ENCODE results near the gene FOS. TPM values are rescaled to one million over a fixed set of nuclear protein-coding genes. Genes with fewer than 3 reads are reported as not detected.

Gene FOS
- total RNA-seq, 1 experiment from 2014 or later: 23.9 TPM

DNA sequence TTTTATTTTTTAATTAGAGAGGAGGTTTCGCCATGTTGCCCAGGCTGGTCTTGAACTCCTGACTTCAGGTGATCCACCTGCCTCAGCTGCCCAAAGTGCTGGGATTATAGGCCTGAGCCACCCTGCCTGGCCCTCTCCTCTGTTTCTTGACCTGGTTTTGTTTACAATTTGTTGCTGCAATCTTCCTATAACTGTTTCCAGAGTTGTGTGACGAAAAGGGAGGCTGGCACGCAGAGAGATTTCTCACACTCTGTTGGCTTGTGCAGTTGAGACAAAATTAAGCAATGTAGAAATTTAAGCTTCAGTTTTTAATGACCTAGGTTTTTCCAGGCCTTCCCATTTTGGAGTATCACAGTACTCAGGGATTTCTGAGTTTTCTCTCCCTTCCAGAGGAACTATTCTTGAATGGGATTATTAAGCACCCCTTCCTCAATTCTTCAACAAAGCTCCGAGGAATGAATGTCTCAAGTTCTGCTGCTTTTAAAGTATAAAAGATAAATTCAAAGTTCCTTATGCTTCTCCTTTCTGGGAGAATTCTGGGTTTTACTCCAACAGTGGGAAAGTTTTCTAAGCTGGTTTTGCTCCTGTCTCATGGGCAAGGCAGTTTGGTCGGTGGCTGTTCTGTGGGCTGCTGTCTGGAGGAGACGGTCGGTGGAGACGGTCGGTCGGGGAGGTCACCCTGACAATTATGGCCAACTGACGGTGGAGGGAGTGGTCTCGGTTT lies 20.4 kb upstream of the FOS start:
- TF ChIP-seq FOXJ3 (CRISPR knock-in tag; IDR thresholded peaks at IDR 0.05; ENCODE audit: borderline replicate concordance) (no peak), ZNF219 (CRISPR knock-in tag; IDR thresholded peaks at IDR 0.05; ENCODE audit: borderline replicate concordance) (no peak), SOX15 (CRISPR knock-in tag; IDR thresholded peaks at IDR 0.05) (no peak)
- TF ChIP-seq, protein P1, sequence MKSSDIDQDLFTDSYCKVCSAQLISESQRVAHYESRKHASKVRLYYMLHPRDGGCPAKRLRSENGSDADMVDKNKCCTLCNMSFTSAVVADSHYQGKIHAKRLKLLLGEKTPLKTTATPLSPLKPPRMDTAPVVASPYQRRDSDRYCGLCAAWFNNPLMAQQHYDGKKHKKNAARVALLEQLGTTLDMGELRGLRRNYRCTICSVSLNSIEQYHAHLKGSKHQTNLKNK (CRISPR knock-in tag; IDR thresholded peaks at IDR 0.05): no peak
- TF ChIP-seq, protein P2, sequence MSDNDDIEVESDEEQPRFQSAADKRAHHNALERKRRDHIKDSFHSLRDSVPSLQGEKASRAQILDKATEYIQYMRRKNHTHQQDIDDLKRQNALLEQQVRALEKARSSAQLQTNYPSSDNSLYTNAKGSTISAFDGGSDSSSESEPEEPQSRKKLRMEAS (CRISPR knock-in tag; IDR thresholded peaks at IDR 0.05): no peak
- TF ChIP-seq, protein P3, sequence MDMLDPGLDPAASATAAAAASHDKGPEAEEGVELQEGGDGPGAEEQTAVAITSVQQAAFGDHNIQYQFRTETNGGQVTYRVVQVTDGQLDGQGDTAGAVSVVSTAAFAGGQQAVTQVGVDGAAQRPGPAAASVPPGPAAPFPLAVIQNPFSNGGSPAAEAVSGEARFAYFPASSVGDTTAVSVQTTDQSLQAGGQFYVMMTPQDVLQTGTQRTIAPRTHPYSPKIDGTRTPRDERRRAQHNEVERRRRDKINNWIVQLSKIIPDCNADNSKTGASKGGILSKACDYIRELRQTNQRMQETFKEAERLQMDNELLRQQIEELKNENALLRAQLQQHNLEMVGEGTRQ (CRISPR knock-in tag; IDR thresholded peaks at IDR 0.05): no peak
- TF ChIP-seq, protein P4, sequence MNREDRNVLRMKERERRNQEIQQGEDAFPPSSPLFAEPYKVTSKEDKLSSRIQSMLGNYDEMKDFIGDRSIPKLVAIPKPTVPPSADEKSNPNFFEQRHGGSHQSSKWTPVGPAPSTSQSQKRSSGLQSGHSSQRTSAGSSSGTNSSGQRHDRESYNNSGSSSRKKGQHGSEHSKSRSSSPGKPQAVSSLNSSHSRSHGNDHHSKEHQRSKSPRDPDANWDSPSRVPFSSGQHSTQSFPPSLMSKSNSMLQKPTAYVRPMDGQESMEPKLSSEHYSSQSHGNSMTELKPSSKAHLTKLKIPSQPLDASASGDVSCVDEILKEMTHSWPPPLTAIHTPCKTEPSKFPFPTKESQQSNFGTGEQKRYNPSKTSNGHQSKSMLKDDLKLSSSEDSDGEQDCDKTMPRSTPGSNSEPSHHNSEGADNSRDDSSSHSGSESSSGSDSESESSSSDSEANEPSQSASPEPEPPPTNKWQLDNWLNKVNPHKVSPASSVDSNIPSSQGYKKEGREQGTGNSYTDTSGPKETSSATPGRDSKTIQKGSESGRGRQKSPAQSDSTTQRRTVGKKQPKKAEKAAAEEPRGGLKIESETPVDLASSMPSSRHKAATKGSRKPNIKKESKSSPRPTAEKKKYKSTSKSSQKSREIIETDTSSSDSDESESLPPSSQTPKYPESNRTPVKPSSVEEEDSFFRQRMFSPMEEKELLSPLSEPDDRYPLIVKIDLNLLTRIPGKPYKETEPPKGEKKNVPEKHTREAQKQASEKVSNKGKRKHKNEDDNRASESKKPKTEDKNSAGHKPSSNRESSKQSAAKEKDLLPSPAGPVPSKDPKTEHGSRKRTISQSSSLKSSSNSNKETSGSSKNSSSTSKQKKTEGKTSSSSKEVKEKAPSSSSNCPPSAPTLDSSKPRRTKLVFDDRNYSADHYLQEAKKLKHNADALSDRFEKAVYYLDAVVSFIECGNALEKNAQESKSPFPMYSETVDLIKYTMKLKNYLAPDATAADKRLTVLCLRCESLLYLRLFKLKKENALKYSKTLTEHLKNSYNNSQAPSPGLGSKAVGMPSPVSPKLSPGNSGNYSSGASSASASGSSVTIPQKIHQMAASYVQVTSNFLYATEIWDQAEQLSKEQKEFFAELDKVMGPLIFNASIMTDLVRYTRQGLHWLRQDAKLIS (CRISPR knock-in tag; IDR thresholded peaks at IDR 0.05; ENCODE audit: borderline replicate concordance): no peak
- Mint-ChIP-seq H3K4me1 (peaks cover 34% of the 10 kb centered on the region), H3K4me3 (peak overlapping the region; percentile 94), H3K9me3 (no peaks in the 10 kb centered on the region), H3K27ac (peak overlapping the region; percentile 99), H3K27me3 (ENCODE audit: low read depth) (peaks cover 3% of the 10 kb centered on the region; the same call in 1 of the 2 replicates), H3K36me3 (no peaks in the 10 kb centered on the region)
- POLR2A ChIA-PET: interaction anchor here (0.6 to 1.9 kb wide), 9 partner anchors 9 to 189 kb away, joined by 3 to 35 read pairs (median 6); partner anchors contain the start of genes FOS, NEK9 and ZC2HC1C
- DNase-seq (ENCODE audit: low spot score) (no peak), ATAC-seq (peak; percentile 57)
- CTCF ChIA-PET: interaction anchor here (0.6 to 1.8 kb wide), 8 partner anchors 10 to 126 kb away, joined by 3 to 8 read pairs (median 5); no protein-coding TSS in a partner anchor

DNA sequence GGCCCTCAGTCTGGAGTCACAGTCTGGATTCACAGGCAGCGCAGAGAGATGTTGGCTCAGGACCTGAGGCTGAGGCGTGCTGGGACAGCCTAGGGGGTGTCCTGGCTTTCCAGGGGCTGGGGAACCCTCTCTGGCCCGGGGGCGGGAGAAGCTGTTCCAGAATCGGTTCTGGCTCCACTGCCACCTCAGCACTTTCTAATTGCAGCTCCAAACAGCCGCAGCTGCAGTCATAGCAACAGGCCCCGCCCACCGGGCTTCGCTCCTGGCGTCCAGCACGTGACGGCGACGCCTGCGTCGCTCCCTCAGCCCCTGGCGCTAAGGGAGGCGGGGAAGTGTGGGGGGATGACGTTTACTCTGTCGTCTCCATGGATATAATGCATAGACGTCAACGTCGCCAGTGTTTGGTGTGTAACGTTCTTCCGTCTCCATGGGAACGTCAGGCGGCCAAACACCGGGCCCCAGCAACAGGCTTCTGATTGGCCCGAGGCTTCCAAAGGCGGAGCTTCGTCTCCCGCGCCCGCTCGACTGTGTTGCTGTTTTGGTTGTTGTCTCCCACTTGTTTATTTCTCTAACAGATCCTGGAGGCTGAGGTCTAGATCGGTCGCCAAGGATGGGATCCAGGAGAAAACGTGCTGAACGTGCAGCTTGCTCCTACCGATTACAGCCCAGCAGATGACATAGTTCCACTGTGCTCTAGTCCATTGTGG lies 19.7 kb upstream of the FOS start:
- Mint-ChIP-seq H3K27ac (peak overlapping the region; percentile 100), H3K9me3 (no peaks in the 10 kb centered on the region), H3K27me3 (ENCODE audit: low read depth) (peaks cover 3% of the 10 kb centered on the region; the same call in 1 of the 2 replicates), H3K36me3 (no peaks in the 10 kb centered on the region), H3K4me3 (peak overlapping the region; percentile 94), H3K4me1 (peaks cover 34% of the 10 kb centered on the region)
- ATAC-seq (peak; percentile 93), DNase-seq (ENCODE audit: low spot score) (peak; percentile 100)
- CTCF ChIA-PET: interaction anchor here (0.5 to 1.8 kb wide), 16 partner anchors 8 to 532 kb away, joined by 3 to 8 read pairs (median 3); partner anchors contain the start of gene PROX2
- POLR2A ChIA-PET: interaction anchor here (0.6 to 1.9 kb wide), 13 partner anchors 8 to 190 kb away, joined by 3 to 35 read pairs (median 6); partner anchors contain the start of genes FOS, NEK9 and ZC2HC1C
- TF ChIP-seq NFE2L1 (CRISPR knock-in tag; IDR thresholded peaks at IDR 0.05): peak; percentile 55; the same call in 1 of the 2 replicates
- TF ChIP-seq, protein P5, sequence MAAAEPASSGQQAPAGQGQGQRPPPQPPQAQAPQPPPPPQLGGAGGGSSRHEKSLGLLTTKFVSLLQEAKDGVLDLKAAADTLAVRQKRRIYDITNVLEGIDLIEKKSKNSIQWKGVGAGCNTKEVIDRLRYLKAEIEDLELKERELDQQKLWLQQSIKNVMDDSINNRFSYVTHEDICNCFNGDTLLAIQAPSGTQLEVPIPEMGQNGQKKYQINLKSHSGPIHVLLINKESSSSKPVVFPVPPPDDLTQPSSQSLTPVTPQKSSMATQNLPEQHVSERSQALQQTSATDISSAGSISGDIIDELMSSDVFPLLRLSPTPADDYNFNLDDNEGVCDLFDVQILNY (CRISPR knock-in tag; IDR thresholded peaks at IDR 0.05): peak; percentile 51; the same call in 1 of the 2 replicates
- TF ChIP-seq TEAD4 (CRISPR knock-in tag; IDR thresholded peaks at IDR 0.05): no peak
- TF ChIP-seq FOXP1 (CRISPR knock-in tag; IDR thresholded peaks at IDR 0.05; ENCODE audit: borderline replicate concordance): 0 out of 2 replicates have a peak, but pooled peaks have one; percentile 46
- no peak for TF ChIP-seq SMAD3 (CRISPR knock-in tag; IDR thresholded peaks at IDR 0.05; ENCODE audit: borderline replicate concordance)
- TF ChIP-seq, protein P2 (CRISPR knock-in tag; IDR thresholded peaks at IDR 0.05): peak; percentile 96
- TF ChIP-seq FOXK1 (CRISPR knock-in tag; IDR thresholded peaks at IDR 0.05): peak; percentile 90
- no peak for TF ChIP-seq NFATC4 (CRISPR knock-in tag; IDR thresholded peaks at IDR 0.05)
- TF ChIP-seq CREM (CRISPR knock-in tag; IDR thresholded peaks at IDR 0.05): peak; percentile 81; the same call in 1 of the 2 replicates
- TF ChIP-seq ZBTB21 (CRISPR knock-in tag; IDR thresholded peaks at IDR 0.05; ENCODE audit: borderline replicate concordance): peak; percentile 96
- TF ChIP-seq RORB (CRISPR knock-in tag; IDR thresholded peaks at IDR 0.05): no peak
- peak; percentile 24; the same call in 1 of the 2 replicates for TF ChIP-seq GABPB1 (CRISPR knock-in tag; IDR thresholded peaks at IDR 0.05)
- TF ChIP-seq ETV6 (CRISPR knock-in tag; IDR thresholded peaks at IDR 0.05): peak; percentile 87; the same call in 1 of the 2 replicates
- TF ChIP-seq, protein P6, sequence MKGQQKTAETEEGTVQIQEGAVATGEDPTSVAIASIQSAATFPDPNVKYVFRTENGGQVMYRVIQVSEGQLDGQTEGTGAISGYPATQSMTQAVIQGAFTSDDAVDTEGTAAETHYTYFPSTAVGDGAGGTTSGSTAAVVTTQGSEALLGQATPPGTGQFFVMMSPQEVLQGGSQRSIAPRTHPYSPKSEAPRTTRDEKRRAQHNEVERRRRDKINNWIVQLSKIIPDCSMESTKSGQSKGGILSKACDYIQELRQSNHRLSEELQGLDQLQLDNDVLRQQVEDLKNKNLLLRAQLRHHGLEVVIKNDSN (CRISPR knock-in tag; IDR thresholded peaks at IDR 0.05): peak; percentile 99
- TF ChIP-seq SP1 (CRISPR knock-in tag; conservative IDR thresholded peaks at IDR 0.05): peak; percentile 96
- TF ChIP-seq, protein P3 (CRISPR knock-in tag; IDR thresholded peaks at IDR 0.05): peak; percentile 99

Data from WTC11 (cell line).